ENCODE data around the gene IL21R. TPM values are rescaled to one million over a fixed set of nuclear protein-coding genes. Genes with fewer than 3 reads are reported as not detected.
A peak's percentile ranks its signal among the peaks of the same experiment; 100 is the strongest.

IL21R gene
- total and polyA plus RNA-seq, 12 donors: 0.08 to 2.6 (median 0.42) TPM; not detected in 1

DNA sequence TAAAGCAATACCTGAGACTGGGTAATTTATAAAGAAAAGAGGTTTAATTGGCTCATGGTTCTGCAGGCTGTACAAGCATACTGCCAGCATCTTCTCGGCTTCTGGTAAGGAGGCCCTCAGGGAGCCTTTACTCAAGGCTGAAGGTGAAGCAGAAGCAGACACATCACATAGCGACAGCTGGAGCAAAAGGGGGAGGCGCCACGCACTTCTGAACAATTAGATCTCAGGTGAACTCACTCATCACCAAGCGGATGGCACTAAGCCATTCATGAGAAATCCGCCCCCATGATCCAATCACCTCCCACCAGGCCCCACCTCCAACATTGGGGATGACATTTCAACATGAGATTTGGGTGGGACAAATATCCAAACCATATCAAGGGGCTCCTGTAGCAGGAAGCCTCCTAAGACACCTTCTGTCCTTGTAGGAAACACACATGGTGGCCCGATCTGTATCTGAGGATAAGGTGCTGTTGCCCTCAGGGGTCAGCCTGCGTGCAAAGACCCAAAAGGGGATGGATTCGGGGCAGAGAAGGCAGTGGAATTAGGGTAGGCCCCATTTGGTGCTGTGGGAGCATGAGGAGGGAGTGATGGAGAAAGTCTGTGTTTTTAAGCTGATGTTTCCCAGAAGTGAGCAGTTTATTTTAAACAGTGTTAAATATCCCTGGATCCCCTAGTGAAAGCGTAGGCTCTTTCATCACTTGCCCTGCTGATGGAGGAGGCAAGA, 23.0 kb downstream of the IL21R start:
- H3K36me3 ChIP-seq (replicated peaks in 1 of 2): no peaks in the 10 kb centered on the region
- no peaks in the 10 kb centered on the region for H3K4me1 ChIP-seq (replicated peaks in 1 of 2)
- DNase-seq: peak in 1 of 7 donors; percentile 10
- TF ChIP-seq, protein P1, sequence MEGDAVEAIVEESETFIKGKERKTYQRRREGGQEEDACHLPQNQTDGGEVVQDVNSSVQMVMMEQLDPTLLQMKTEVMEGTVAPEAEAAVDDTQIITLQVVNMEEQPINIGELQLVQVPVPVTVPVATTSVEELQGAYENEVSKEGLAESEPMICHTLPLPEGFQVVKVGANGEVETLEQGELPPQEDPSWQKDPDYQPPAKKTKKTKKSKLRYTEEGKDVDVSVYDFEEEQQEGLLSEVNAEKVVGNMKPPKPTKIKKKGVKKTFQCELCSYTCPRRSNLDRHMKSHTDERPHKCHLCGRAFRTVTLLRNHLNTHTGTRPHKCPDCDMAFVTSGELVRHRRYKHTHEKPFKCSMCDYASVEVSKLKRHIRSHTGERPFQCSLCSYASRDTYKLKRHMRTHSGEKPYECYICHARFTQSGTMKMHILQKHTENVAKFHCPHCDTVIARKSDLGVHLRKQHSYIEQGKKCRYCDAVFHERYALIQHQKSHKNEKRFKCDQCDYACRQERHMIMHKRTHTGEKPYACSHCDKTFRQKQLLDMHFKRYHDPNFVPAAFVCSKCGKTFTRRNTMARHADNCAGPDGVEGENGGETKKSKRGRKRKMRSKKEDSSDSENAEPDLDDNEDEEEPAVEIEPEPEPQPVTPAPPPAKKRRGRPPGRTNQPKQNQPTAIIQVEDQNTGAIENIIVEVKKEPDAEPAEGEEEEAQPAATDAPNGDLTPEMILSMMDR (IDR thresholded peaks at IDR 0.05): no peak
- H3K4me3 ChIP-seq: no peak overlapping the region
- 84 to 90% (median 88%) methylated on average over 9 to 10 of the region's 10 CpGs for WGBS, 4 donors
- H3K9me3 ChIP-seq (replicated peaks in 1 of 3): peaks cover 0 to 12% (median 0%) of the 10 kb centered on the region in 3 donors
- intact Hi-C loops (cut with DNase I): no loop called here
- H3K27me3 ChIP-seq: no peaks in the 10 kb centered on the region
- H3K27ac ChIP-seq: no peak overlapping the region

DNA sequence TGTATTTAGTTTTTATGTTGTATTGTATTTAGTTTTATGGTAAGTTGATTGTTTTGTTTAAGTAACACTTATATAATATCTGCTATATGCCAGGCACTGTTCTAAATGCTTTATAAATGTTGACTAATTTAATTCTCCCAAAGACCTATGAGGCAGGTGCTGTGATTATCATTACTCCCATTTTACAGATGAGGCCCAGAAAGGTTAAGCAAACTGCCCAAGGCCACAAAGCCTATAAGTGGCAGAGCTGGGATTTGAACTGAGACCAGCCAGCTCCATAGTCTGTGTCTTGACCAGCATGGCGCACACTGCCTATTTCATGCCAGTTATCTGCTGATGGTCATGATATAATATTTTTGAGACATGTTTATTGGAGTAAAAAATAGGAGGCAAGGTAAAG, 24.0 kb downstream of the IL21R start:
- no peaks in the 10 kb centered on the region for H3K36me3 ChIP-seq (replicated peaks in 1 of 2)
- peak in 1 of 7 donors; percentile 7 for DNase-seq
- 74 to 85% (median 81%) methylated on average over 1 of the region's 1 CpG for WGBS, 4 donors
- no peak for TF ChIP-seq POLR2A (IDR thresholded peaks at IDR 0.05)
- TF ChIP-seq, protein P1 (IDR thresholded peaks at IDR 0.05): no peak
- peaks cover 0 to 12% (median 0%) of the 10 kb centered on the region in 3 donors for H3K9me3 ChIP-seq (replicated peaks in 1 of 3)
- H3K27me3 ChIP-seq: no peaks in the 10 kb centered on the region
- intact Hi-C loops (cut with DNase I): no loop called here
- H3K27ac ChIP-seq: no peak overlapping the region
- no peak overlapping the region for H3K4me3 ChIP-seq
- no peaks in the 10 kb centered on the region for H3K4me1 ChIP-seq (replicated peaks in 1 of 2)

DNA sequence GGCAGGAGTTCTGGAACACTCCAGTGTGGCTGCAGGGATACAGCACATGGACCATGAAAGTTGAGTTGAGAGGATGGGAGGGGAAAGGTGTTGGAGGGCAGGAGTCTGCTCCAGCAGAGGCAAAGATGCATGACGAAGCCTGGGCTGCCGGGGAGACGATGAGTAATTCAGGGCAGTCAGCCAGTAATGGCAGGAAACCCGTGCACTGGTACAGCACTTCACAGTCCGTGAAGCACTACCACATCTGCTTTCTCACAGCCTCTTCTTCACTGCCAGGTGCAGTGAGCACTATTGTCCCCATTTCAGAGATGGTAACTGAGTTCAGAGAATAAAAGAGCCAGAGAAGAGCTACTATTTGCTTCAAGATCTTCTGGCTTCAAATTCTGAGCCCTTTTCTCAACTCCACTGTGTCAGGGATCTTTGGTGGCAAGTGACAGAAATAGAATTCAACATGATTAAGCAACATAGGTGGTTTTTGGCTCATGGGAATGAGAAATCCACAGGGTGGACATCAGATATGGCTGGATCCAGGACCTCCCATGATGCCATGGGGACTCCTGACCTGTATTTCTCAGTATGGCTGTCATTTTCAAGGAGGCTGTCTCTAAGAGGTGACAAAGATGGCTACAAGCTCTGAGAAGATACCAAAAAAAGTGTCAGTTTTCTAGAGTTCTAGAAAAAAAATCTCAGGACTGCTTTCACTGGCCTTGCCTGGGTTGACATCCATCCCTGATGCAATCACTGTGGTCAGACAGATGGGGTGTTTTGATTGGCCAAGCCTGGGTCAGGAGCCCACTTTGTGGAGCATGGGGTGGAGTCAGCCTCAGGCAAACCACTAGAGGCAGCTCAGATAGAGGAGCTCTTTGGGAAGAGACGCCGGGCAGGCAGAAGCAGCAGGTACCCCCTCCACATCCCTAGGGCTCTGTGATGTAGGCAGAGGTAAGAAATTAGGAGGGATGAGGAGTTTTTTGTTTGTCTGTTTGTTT, 24.7 kb downstream of the IL21R start:
- 20 to 27% (median 24%) methylated on average over 6 to 7 of the region's 7 CpGs for WGBS, 4 donors
- no peaks in the 10 kb centered on the region for H3K4me1 ChIP-seq (replicated peaks in 1 of 2)
- H3K4me3 ChIP-seq: no peak overlapping the region
- no peaks in the 10 kb centered on the region for H3K36me3 ChIP-seq (replicated peaks in 1 of 2)
- H3K9me3 ChIP-seq (replicated peaks in 1 of 3): peaks cover 0 to 6% (median 0%) of the 10 kb centered on the region in 3 donors
- TF ChIP-seq, protein P1 (IDR thresholded peaks at IDR 0.05): no peak
- no peak for TF ChIP-seq POLR2A (IDR thresholded peaks at IDR 0.05)
- no peak overlapping the region for H3K27ac ChIP-seq
- no peaks in the 10 kb centered on the region for H3K27me3 ChIP-seq
- intact Hi-C loops (cut with DNase I): no loop called here
- peak; percentile 53 to 79 (median 75) for DNase-seq

DNA sequence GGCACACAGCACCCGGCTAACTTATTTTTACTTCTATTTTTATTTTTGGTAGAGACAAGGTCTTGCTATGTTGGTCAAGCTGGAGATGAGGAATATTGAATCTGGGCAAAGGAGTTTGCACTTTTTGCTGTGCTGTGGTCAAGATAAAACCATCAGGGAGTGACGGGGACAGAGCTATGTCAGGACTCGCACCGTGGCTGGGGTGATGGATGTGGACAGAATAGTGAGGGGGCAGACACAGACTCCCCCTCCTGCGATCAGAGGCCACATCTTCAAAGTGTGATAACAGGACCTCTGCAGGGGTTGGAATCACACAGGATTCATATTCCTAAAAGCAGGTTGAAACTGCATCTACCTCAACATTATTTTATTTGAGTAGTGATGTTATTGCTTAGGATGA, 25.6 kb downstream of the IL21R start:
- no peaks in the 10 kb centered on the region for H3K27me3 ChIP-seq
- TF ChIP-seq, protein P1 (IDR thresholded peaks at IDR 0.05): no peak
- no peak for TF ChIP-seq POLR2A (IDR thresholded peaks at IDR 0.05)
- 31 to 62% (median 54%) methylated on average over 5 of the region's 5 CpGs for WGBS, 4 donors

More for the DNA sequence above, 25.6 kb downstream of the IL21R start:
- H3K27ac ChIP-seq: no peak overlapping the region
- H3K9me3 ChIP-seq (replicated peaks in 1 of 3): no peaks in the 10 kb centered on the region
- no peaks in the 10 kb centered on the region for H3K36me3 ChIP-seq (replicated peaks in 1 of 2)
- intact Hi-C loops (cut with DNase I): no loop called here
- DNase-seq: peak in 1 of 7 donors; percentile 7
- H3K4me3 ChIP-seq: no peak overlapping the region
- no peaks in the 10 kb centered on the region for H3K4me1 ChIP-seq (replicated peaks in 1 of 2)

Data from adrenal gland (tissue), 12 donors.